ENCODE measurements around the gene ESRRA. TPM values are rescaled to one million over a fixed set of nuclear protein-coding genes. Genes with fewer than 3 reads are reported as not detected.

The ESRRA gene
- total RNA-seq, 1 experiment from 2014 or later, result 61.0 TPM

DNA sequence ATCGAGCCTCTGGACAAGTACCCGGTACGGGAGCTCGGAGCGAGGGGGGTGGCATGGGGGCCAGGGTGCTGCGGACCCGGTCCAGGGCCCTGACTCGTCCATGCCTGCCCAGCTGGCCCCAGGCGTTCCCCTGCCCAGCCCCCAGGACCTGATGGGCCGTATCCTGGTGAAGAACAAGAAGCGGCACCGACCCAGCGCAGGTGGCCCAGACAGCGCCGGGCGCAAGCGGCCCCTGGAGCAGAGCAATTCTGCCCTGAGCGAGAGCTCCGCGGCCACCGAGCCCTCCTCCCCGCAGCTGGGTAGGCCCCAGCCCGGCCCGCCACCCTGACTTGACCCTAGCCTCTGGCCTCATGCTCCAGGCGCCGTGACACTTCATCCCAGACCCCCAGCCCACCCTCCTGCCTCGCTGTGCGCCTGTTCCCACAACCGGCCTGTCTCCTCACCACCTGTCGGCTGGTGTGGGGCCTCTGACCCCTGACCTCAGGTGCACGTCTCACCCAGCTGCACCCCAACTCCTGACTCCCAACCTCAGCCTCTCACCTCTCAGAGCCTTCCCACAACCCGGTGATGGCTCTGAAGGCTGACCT is 46.3 kb upstream of the ESRRA start:
- intact Hi-C loops (cut with micrococcal nuclease; ENCODE audit: unreplicated experiment), result no loop called here
- H2AFZ ChIP-seq, result no peak overlapping the region
- H3K4me2 ChIP-seq, result no peak overlapping the region
- peaks cover 6% of the 10 kb centered on the region; the same call in 1 of the 2 replicates for H3F3A ChIP-seq (ENCODE audit: insufficient read depth, low read depth)
- CTCF ChIA-PET, result no interaction called here
- TF ChIP-seq, protein P1, sequence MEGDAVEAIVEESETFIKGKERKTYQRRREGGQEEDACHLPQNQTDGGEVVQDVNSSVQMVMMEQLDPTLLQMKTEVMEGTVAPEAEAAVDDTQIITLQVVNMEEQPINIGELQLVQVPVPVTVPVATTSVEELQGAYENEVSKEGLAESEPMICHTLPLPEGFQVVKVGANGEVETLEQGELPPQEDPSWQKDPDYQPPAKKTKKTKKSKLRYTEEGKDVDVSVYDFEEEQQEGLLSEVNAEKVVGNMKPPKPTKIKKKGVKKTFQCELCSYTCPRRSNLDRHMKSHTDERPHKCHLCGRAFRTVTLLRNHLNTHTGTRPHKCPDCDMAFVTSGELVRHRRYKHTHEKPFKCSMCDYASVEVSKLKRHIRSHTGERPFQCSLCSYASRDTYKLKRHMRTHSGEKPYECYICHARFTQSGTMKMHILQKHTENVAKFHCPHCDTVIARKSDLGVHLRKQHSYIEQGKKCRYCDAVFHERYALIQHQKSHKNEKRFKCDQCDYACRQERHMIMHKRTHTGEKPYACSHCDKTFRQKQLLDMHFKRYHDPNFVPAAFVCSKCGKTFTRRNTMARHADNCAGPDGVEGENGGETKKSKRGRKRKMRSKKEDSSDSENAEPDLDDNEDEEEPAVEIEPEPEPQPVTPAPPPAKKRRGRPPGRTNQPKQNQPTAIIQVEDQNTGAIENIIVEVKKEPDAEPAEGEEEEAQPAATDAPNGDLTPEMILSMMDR (conservative IDR thresholded peaks at IDR 0.05), result no peak
- TF ChIP-seq EZH2 (IDR thresholded peaks at IDR 0.05; ENCODE audit: low read depth), result no peak
- H4K20me1 ChIP-seq (ENCODE audit: insufficient read depth), result peaks cover 4% of the 10 kb centered on the region; the same call in 1 of the 2 replicates
- H3K4me1 ChIP-seq (replicated peaks; ENCODE audit: insufficient read depth), result no peaks in the 10 kb centered on the region
- no peaks in the 10 kb centered on the region for H3K79me2 ChIP-seq (ENCODE audit: low read depth)
- POLR2A ChIA-PET (ENCODE audit: unreplicated experiment), result no interaction called here
- peaks cover 14% of the 10 kb centered on the region; the same call in 1 of the 2 replicates for H3K36me3 ChIP-seq (ENCODE audit: low read depth)
- no peak overlapping the region for H3K27ac ChIP-seq
- no peaks in the 10 kb centered on the region for H3K27me3 ChIP-seq (ENCODE audit: insufficient read depth, low read depth)
- no peak for DNase-seq
- H3K9me2 ChIP-seq (ENCODE audit: insufficient read depth), result no peaks in the 10 kb centered on the region
- H3K4me3 ChIP-seq, result no peak overlapping the region
- H3K9me3 ChIP-seq (ENCODE audit: insufficient read depth, low read depth), result no peaks in the 10 kb centered on the region
- BruUV-seq (replicated peaks), result no TSS peak

DNA sequence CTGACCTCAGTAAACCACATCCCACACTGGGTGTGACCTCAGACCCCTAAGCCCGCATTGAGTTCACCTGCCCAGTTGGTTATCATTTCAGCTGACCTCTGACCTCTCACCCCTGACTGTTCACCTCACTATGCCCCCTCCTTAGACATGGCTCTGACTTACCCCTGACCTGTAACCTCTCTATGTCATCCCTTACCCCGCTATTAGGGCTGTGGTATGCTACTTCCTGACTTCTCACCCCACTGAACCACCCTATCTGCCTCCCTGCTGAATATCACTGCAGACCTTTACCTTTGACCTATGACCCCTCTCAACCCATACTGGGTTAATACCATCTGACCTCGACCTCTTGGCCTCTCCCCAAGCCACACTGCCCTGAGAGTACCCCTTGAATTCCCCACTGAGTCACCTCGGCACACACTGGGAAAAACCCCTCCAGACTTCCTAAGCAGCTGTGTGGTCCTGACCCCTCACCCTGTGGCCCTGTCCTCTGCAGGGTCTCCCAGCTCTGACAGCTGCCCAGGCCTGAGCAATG is 45.7 kb upstream of the ESRRA start:
- DNase-seq, result peak in 1 of 2 experiments; percentile 6
- BruUV-seq (replicated peaks), result no TSS peak
- Histone ChIP-seq H3F3A (ENCODE audit: insufficient read depth, low read depth) (peaks cover 6% of the 10 kb centered on the region; the same call in 1 of the 2 replicates), H3K4me2 (no peak overlapping the region), H3K79me2 (ENCODE audit: low read depth) (no peaks in the 10 kb centered on the region), H2AFZ (no peak overlapping the region), H4K20me1 (ENCODE audit: insufficient read depth) (peaks cover 4% of the 10 kb centered on the region; the same call in 1 of the 2 replicates), H3K9me3 (ENCODE audit: insufficient read depth, low read depth) (no peaks in the 10 kb centered on the region), H3K4me1 (replicated peaks; ENCODE audit: insufficient read depth) (no peaks in the 10 kb centered on the region), H3K4me3 (no peak overlapping the region), H3K36me3 (ENCODE audit: low read depth) (peaks cover 14% of the 10 kb centered on the region; the same call in 1 of the 2 replicates), H3K27me3 (ENCODE audit: insufficient read depth, low read depth) (no peaks in the 10 kb centered on the region), H3K9me2 (ENCODE audit: insufficient read depth) (no peaks in the 10 kb centered on the region), H3K27ac (no peak overlapping the region)
- CTCF ChIA-PET, result no interaction called here
- POLR2A ChIA-PET (ENCODE audit: unreplicated experiment), result no interaction called here
- TF ChIP-seq, protein P1 (conservative IDR thresholded peaks at IDR 0.05), result no peak
- intact Hi-C loops (cut with micrococcal nuclease; ENCODE audit: unreplicated experiment), result no loop called here

DNA sequence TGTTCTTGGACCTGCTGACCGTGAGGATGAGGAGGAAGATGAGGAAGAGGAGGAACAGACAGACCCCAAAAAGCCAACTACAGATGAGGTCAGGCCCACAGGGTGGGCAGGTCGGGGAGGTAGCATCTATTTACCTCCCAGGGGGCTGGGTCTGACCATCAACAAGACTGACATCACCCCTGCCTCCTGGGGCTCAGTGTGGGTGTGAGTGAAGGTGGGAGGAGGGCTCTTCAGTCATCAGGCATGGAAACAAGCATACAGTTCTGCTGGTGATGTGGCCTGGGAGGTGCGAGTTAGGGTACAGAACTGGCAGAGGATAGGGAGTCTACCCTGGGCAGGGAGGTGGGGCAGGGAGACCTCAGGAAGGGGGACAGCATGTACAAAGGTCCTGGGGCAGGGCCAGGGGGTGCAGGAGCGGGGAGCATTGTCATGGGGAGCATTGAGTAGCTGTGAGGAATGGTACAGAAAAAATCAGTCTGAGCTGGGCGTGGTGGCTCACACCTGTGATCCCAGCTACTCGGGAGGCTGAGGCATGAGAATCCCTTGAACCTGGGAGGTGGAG is 45.1 kb upstream of the ESRRA start:
- CTCF ChIA-PET, result interaction anchor here (0.7 kb wide), 1 partner anchor 23 kb away, joined by 3 read pairs; no protein-coding TSS in a partner anchor
- intact Hi-C loops (cut with micrococcal nuclease; ENCODE audit: unreplicated experiment), result no loop called here
- Histone ChIP-seq H3K27me3 (ENCODE audit: insufficient read depth, low read depth) (no peaks in the 10 kb centered on the region), H3K4me2 (no peak overlapping the region), H3K9me2 (ENCODE audit: insufficient read depth) (no peaks in the 10 kb centered on the region), H3K27ac (no peak overlapping the region), H3K79me2 (ENCODE audit: low read depth) (no peaks in the 10 kb centered on the region), H3K9me3 (ENCODE audit: insufficient read depth, low read depth) (no peaks in the 10 kb centered on the region), H3K4me3 (no peak overlapping the region), H2AFZ (no peak overlapping the region), H4K20me1 (ENCODE audit: insufficient read depth) (no peaks in the 10 kb centered on the region), H3K36me3 (ENCODE audit: low read depth) (peaks cover 14% of the 10 kb centered on the region; the same call in 1 of the 2 replicates), H3K4me1 (replicated peaks; ENCODE audit: insufficient read depth) (no peaks in the 10 kb centered on the region), H3F3A (ENCODE audit: insufficient read depth, low read depth) (peaks cover 6% of the 10 kb centered on the region; the same call in 1 of the 2 replicates)
- DNase-seq, result peak in 1 of 2 experiments; percentile 31
- POLR2A ChIA-PET (ENCODE audit: unreplicated experiment), result no interaction called here
- TF ChIP-seq, protein P1 (conservative IDR thresholded peaks at IDR 0.05), result no peak
- no peak for TF ChIP-seq EZH2 (IDR thresholded peaks at IDR 0.05; ENCODE audit: low read depth)
- no TSS peak for BruUV-seq (replicated peaks)
